Activated T-helper 17 cell treated with anti-CD3 and anti-CD28 coated beads, Interleukin-2, amount 50 U/mL, for 72 hours (primary cell): ENCODE measurements around the gene MGME1. TPM values are rescaled to one million over a fixed set of nuclear protein-coding genes. Genes with fewer than 3 reads are reported as not detected.
A peak's percentile ranks its signal among the peaks of the same experiment; 100 is the strongest.

Experiments used
- ATAC-seq: fragments of 150-1000 bp; cut with Tn5 transposase; replicated peaks from 2 replicates; pipeline ENCODE4 v1.10.0; 2021; ENCODE audit warnings: mild to moderate bottlenecking, moderate library complexity
- H3K27ac Mint-ChIP-seq: one replicate; pipeline ENCODE4 v1.8.0; 2022; ENCODE audit warnings: mixed read lengths
- H3K27me3 Mint-ChIP-seq: one replicate; pipeline ENCODE4 v1.8.0; 2022; ENCODE audit warnings: mixed read lengths
- H3K36me3 Mint-ChIP-seq: one replicate; pipeline ENCODE4 v1.8.0; 2022; ENCODE audit warnings: low read depth, mild to moderate bottlenecking, mixed read lengths
- H3K4me1 Mint-ChIP-seq: one replicate; pipeline ENCODE4 v1.8.0; 2022; ENCODE audit warnings: mixed read lengths
- H3K4me3 Mint-ChIP-seq: one replicate; pipeline ENCODE4 v1.8.0; 2022; ENCODE audit warnings: mild to moderate bottlenecking, mixed read lengths
- H3K9me3 Mint-ChIP-seq: one replicate; pipeline ENCODE4 v1.8.0; 2022; ENCODE audit warnings: mixed read lengths
- total RNA-seq, 2 donors: library from RNA; stranded (reverse); gene quantifications; one replicate each; pipeline ENCODE4 v1.2.3, GENCODE V29; 2022

MGME1 gene
- total RNA-seq, 2 donors from 2014 or later = 24.2 to 33.2 TPM

- no peak for ATAC-seq
- H3K36me3 Mint-ChIP-seq = no peaks in the 10 kb centered on the region
- H3K4me3 Mint-ChIP-seq = no peak overlapping the region
- H3K4me1 Mint-ChIP-seq = no peaks in the 10 kb centered on the region
- no peaks in the 10 kb centered on the region for H3K27me3 Mint-ChIP-seq
- H3K27ac Mint-ChIP-seq = no peak overlapping the region
- no peaks in the 10 kb centered on the region for H3K9me3 Mint-ChIP-seq
Measured at GRCh38 chr20:18005170-18005989, 36.6 kb downstream of the MGME1 start.

GRCh38 chr20:18005990-18006364 is 37.2 kb downstream of the MGME1 start:
- no peaks in the 10 kb centered on the region for H3K27me3 Mint-ChIP-seq
- H3K9me3 Mint-ChIP-seq = no peaks in the 10 kb centered on the region
- no peaks in the 10 kb centered on the region for H3K4me1 Mint-ChIP-seq
- no peak overlapping the region for H3K27ac Mint-ChIP-seq
- no peak overlapping the region for H3K4me3 Mint-ChIP-seq
- no peaks in the 10 kb centered on the region for H3K36me3 Mint-ChIP-seq
- no peak for ATAC-seq

- H3K27me3 Mint-ChIP-seq = no peaks in the 10 kb centered on the region
- H3K36me3 Mint-ChIP-seq = no peaks in the 10 kb centered on the region
- no peak overlapping the region for H3K4me3 Mint-ChIP-seq
- no peak overlapping the region for H3K27ac Mint-ChIP-seq
- no peaks in the 10 kb centered on the region for H3K9me3 Mint-ChIP-seq
- no peaks in the 10 kb centered on the region for H3K4me1 Mint-ChIP-seq
- no peak for ATAC-seq
Measured at GRCh38 chr20:18006684-18007083, 37.9 kb downstream of the MGME1 start.

- no peaks in the 10 kb centered on the region for H3K4me1 Mint-ChIP-seq
- no peaks in the 10 kb centered on the region for H3K9me3 Mint-ChIP-seq
- H3K36me3 Mint-ChIP-seq = no peaks in the 10 kb centered on the region
- H3K4me3 Mint-ChIP-seq = no peak overlapping the region
- no peak for ATAC-seq
- no peak overlapping the region for H3K27ac Mint-ChIP-seq
- no peaks in the 10 kb centered on the region for H3K27me3 Mint-ChIP-seq
Measured at GRCh38 chr20:18007534-18008292, 38.9 kb downstream of the MGME1 start.

GRCh38 chr20:18009116-18009515 is 40.3 kb downstream of the MGME1 start:
- no peak for ATAC-seq
- Mint-ChIP-seq H3K27me3 (no peaks in the 10 kb centered on the region), H3K9me3 (no peaks in the 10 kb centered on the region), H3K36me3 (no peaks in the 10 kb centered on the region), H3K27ac (no peak overlapping the region), H3K4me1 (no peaks in the 10 kb centered on the region), H3K4me3 (no peak overlapping the region)

- H3K36me3 Mint-ChIP-seq = no peaks in the 10 kb centered on the region
- no peak overlapping the region for H3K4me3 Mint-ChIP-seq
- no peaks in the 10 kb centered on the region for H3K4me1 Mint-ChIP-seq
- H3K9me3 Mint-ChIP-seq = no peaks in the 10 kb centered on the region
- no peak overlapping the region for H3K27ac Mint-ChIP-seq
- no peaks in the 10 kb centered on the region for H3K27me3 Mint-ChIP-seq
- no peak for ATAC-seq
Measured at GRCh38 chr20:18011482-18011881, 42.7 kb downstream of the MGME1 start.

- no peaks in the 10 kb centered on the region for H3K27me3 Mint-ChIP-seq
- H3K36me3 Mint-ChIP-seq = no peaks in the 10 kb centered on the region
- ATAC-seq = no peak
- no peaks in the 10 kb centered on the region for H3K4me1 Mint-ChIP-seq
- no peaks in the 10 kb centered on the region for H3K9me3 Mint-ChIP-seq
- H3K27ac Mint-ChIP-seq = no peak overlapping the region
- H3K4me3 Mint-ChIP-seq = no peak overlapping the region
Measured at GRCh38 chr20:18011951-18012645, 43.3 kb downstream of the MGME1 start.

GRCh38 chr20:18012901-18013300 is 44.1 kb downstream of the MGME1 start:
- H3K27me3 Mint-ChIP-seq = no peaks in the 10 kb centered on the region
- H3K4me1 Mint-ChIP-seq = no peaks in the 10 kb centered on the region
- no peak overlapping the region for H3K27ac Mint-ChIP-seq
- H3K36me3 Mint-ChIP-seq = no peaks in the 10 kb centered on the region
- H3K9me3 Mint-ChIP-seq = no peaks in the 10 kb centered on the region
- ATAC-seq = no peak
- no peak overlapping the region for H3K4me3 Mint-ChIP-seq

GRCh38 chr20:18014411-18014810 is 45.6 kb downstream of the MGME1 start:
- Mint-ChIP-seq H3K36me3 (no peaks in the 10 kb centered on the region), H3K9me3 (no peaks in the 10 kb centered on the region), H3K4me3 (no peak overlapping the region), H3K27me3 (peaks cover 3% of the 10 kb centered on the region), H3K4me1 (peaks cover 3% of the 10 kb centered on the region), H3K27ac (no peak overlapping the region)
- ATAC-seq = no peak

GRCh38 chr20:18016772-18017171 is 48.0 kb downstream of the MGME1 start:
- no peak for ATAC-seq
- Mint-ChIP-seq H3K9me3 (no peaks in the 10 kb centered on the region), H3K27ac (no peak overlapping the region), H3K36me3 (no peaks in the 10 kb centered on the region), H3K27me3 (peaks cover 3% of the 10 kb centered on the region), H3K4me3 (no peak overlapping the region), H3K4me1 (peaks cover 3% of the 10 kb centered on the region)

- no peak overlapping the region for H3K27ac Mint-ChIP-seq
Measured at GRCh38 chr20:18018100-18018499, 49.3 kb downstream of the MGME1 start.

GRCh38 chr20:18019068-18019467 is 50.2 kb downstream of the MGME1 start:
- ATAC-seq = peak; percentile 72
- no peaks in the 10 kb centered on the region for H3K36me3 Mint-ChIP-seq
- peaks cover 3% of the 10 kb centered on the region for H3K27me3 Mint-ChIP-seq
- H3K4me3 Mint-ChIP-seq = no peak overlapping the region
- peaks cover 3% of the 10 kb centered on the region for H3K4me1 Mint-ChIP-seq
- no peak overlapping the region for H3K27ac Mint-ChIP-seq
- no peaks in the 10 kb centered on the region for H3K9me3 Mint-ChIP-seq

More at GRCh38 chr20:18018100-18018499, 49.3 kb downstream of the MGME1 start:
- no peaks in the 10 kb centered on the region for H3K36me3 Mint-ChIP-seq
- H3K4me3 Mint-ChIP-seq = no peak overlapping the region
- H3K27me3 Mint-ChIP-seq = peaks cover 3% of the 10 kb centered on the region
- H3K4me1 Mint-ChIP-seq = peaks cover 3% of the 10 kb centered on the region
- ATAC-seq = no peak
- no peaks in the 10 kb centered on the region for H3K9me3 Mint-ChIP-seq

- Mint-ChIP-seq H3K27ac (no peak overlapping the region), H3K4me1 (peaks cover 3% of the 10 kb centered on the region)
- ATAC-seq = no peak
Measured at GRCh38 chr20:18020931-18021330, 52.1 kb downstream of the MGME1 start.

GRCh38 chr20:18024606-18025127 is 55.8 kb downstream of the MGME1 start:
- ATAC-seq = no peak
- Mint-ChIP-seq H3K4me1 (no peaks in the 10 kb centered on the region), H3K4me3 (no peak overlapping the region), H3K36me3 (no peaks in the 10 kb centered on the region), H3K27ac (no peak overlapping the region), H3K27me3 (no peaks in the 10 kb centered on the region), H3K9me3 (no peaks in the 10 kb centered on the region)

More at GRCh38 chr20:18020931-18021330, 52.1 kb downstream of the MGME1 start:
- H3K4me3 Mint-ChIP-seq = no peak overlapping the region
- peaks cover 3% of the 10 kb centered on the region for H3K27me3 Mint-ChIP-seq
- no peaks in the 10 kb centered on the region for H3K9me3 Mint-ChIP-seq
- no peaks in the 10 kb centered on the region for H3K36me3 Mint-ChIP-seq
